ENCODE measurements around the gene DYNC1I2.

- TF ChIP-seq SIN3A (IDR thresholded peaks at IDR 0.05; ENCODE audit: borderline replicate concordance, insufficient read depth, low read depth, low read length) (no peak), CTCF (IDR thresholded peaks at IDR 0.05) (no peak), POLR2AphosphoS5 (IDR thresholded peaks at IDR 0.05; ENCODE audit: low read depth, low read length) (no peak)
These were observed 19.1 kb upstream of the DYNC1I2 start for GRCh38 chr2:171668183-171668582.

Measured in Panc1 (cell line).